ENCODE results near the gene WNT3A.

- TF ChIP-seq POLR2A (IDR thresholded peaks at IDR 0.05) (no peak), CTCF (IDR thresholded peaks at IDR 0.05) (no peak)
Observed at GRCh38 chr1:228038387-228039005, 31.7 kb downstream of the WNT3A start.
